Skeletal muscle satellite cell (primary cell): ENCODE data around the gene RASGEF1C.

Source experiments
- H3K27me3 ChIP-seq: 2 replicates; pipeline ENCODE4 v1.7.0; 2013; ENCODE audit warnings: low read length; ENCODE audit not compliant: control insufficient read depth, insufficient read depth
- H3K36me3 ChIP-seq: 2 replicates; pipeline ENCODE4 v1.7.0; 2013; ENCODE audit warnings: mild to moderate bottlenecking, control low read depth, low read length; ENCODE audit not compliant: insufficient read depth
- H3K4me1 ChIP-seq: 2 replicates; pipeline ENCODE4 v1.7.0; 2013; ENCODE audit warnings: low read length; ENCODE audit not compliant: control insufficient read depth, insufficient read depth
- H3K4me2 ChIP-seq: 2 replicates; pipeline ENCODE4 v1.7.0; 2013; ENCODE audit warnings: mild to moderate bottlenecking, low read length
- H3K4me3 ChIP-seq: 2 replicates; pipeline ENCODE4 v1.7.0; 2013; ENCODE audit warnings: low read length
- H3K9ac ChIP-seq: 2 replicates; pipeline ENCODE4 v1.7.0; 2013; ENCODE audit warnings: mild to moderate bottlenecking, low read depth, low read length, moderate library complexity
- H3K9me3 ChIP-seq: replicated peaks from 2 replicates; pipeline ENCODE4 v1.7.0; 2013; ENCODE audit warnings: mild to moderate bottlenecking, control low read depth, low read length

Gene RASGEF1C

DNA sequence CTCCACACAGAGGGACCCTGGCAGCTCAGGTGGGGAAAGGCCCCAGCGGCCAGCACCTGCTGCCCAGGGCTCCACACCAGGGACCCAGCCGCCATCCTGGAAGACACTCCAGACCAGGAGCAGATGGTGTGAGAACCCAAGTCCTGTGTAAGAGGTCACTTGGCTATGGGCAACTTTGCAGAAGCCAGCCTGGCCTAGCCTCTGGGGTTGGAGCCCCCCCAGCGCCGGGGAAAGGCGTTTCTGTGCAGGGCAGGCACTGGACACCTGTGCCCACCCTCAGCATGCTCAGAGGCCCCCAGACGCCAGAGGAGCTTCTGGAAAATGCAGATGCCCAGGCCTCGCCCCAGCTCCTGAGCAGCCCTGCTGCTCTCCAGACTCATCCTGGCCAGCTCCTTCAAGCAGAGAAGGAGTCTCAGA, 34.0 kb downstream of the RASGEF1C start:
- Histone ChIP-seq H3K4me1 (peaks cover 9% of the 10 kb centered on the region), H3K27me3 (peaks cover 30% of the 10 kb centered on the region), H3K9ac (no peak overlapping the region), H3K36me3 (no peaks in the 10 kb centered on the region), H3K4me2 (no peak overlapping the region), H3K9me3 (no peaks in the 10 kb centered on the region), H3K4me3 (no peak overlapping the region)

DNA sequence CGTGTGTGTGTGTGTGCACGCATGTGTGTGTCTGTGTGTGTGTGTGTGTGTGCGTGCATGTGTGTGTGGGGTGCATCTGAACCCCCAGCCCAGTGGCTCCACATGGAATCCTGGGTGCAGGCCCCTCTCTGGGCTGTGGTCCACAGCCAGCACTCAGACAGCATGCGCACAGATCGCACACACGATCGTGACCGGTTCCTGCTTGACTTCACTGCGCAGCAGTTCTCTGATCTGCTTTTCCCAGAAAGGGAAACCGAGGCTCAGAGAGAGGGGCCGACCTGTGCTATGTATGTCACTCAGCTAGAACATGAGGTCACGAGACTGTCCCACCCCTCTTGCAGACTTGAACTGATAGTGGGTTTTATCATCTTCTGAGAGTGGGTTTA, 34.4 kb downstream of the RASGEF1C start:
- no peak overlapping the region for H3K9ac ChIP-seq
- peaks cover 9% of the 10 kb centered on the region for H3K4me1 ChIP-seq
- no peak overlapping the region for H3K4me3 ChIP-seq
- H3K36me3 ChIP-seq = no peaks in the 10 kb centered on the region
- H3K27me3 ChIP-seq = peaks cover 30% of the 10 kb centered on the region
- no peak overlapping the region for H3K4me2 ChIP-seq
- no peaks in the 10 kb centered on the region for H3K9me3 ChIP-seq

DNA sequence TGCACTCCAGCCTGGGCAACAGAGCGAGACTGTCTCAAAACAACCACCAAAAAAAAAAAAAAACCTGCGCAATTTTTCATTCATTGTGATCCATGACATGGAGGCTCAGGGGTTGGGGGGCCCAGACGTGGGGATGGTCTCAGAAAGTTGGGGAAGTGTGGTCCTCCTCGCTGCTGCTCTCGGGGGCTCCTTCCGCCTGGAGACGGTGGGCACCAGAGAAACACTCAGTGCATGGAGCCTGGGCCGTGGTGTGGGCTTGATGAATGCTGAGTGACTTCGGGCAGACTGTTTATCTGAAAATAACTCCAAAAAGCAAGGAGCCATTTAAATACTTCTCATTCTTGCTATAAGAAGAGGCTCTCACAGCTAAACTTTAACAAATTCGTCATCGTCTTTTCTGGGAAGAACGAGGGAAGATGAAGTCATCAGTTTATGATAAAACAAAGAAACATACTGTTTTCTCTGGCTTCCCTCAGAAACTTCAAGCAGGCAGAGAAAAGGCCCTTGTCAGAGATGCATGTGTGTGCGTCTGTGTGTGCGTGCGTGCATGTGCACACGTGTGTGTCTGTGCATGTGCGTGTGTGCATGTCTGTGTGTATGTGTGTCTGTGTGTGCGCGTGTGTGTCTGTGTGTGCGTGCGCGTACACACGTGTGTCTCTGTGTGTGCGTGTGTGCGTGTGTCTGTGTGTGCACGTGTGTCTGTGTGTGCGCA, 35.0 kb downstream of the RASGEF1C start:
- H3K9ac ChIP-seq = no peak overlapping the region
- H3K4me2 ChIP-seq = no peak overlapping the region
- no peak overlapping the region for H3K4me3 ChIP-seq
- H3K9me3 ChIP-seq = no peaks in the 10 kb centered on the region
- H3K36me3 ChIP-seq = no peaks in the 10 kb centered on the region
- H3K27me3 ChIP-seq = peaks cover 25% of the 10 kb centered on the region
- H3K4me1 ChIP-seq = peaks cover 9% of the 10 kb centered on the region

DNA sequence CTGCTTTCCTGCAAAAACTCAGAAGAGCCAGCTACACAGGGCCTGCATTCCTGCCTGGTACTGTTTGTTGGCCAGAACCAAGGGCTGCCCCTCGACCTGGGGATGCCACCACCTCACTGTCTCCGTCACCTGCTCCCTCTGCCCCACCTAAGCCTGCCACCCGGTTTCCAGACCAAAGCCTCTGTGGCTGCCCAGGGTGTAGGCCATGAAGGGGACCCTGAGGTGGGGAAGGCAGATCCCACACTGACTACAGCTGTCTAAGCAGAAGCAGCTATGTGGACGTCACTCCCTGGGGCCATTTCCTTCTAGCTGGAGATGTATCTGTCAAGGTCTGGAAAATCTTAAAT, 35.8 kb downstream of the RASGEF1C start:
- Histone ChIP-seq H3K4me1 (peaks cover 9% of the 10 kb centered on the region), H3K9ac (no peak overlapping the region), H3K9me3 (no peaks in the 10 kb centered on the region), H3K4me3 (no peak overlapping the region), H3K4me2 (no peak overlapping the region), H3K27me3 (peaks cover 26% of the 10 kb centered on the region), H3K36me3 (no peaks in the 10 kb centered on the region)

DNA sequence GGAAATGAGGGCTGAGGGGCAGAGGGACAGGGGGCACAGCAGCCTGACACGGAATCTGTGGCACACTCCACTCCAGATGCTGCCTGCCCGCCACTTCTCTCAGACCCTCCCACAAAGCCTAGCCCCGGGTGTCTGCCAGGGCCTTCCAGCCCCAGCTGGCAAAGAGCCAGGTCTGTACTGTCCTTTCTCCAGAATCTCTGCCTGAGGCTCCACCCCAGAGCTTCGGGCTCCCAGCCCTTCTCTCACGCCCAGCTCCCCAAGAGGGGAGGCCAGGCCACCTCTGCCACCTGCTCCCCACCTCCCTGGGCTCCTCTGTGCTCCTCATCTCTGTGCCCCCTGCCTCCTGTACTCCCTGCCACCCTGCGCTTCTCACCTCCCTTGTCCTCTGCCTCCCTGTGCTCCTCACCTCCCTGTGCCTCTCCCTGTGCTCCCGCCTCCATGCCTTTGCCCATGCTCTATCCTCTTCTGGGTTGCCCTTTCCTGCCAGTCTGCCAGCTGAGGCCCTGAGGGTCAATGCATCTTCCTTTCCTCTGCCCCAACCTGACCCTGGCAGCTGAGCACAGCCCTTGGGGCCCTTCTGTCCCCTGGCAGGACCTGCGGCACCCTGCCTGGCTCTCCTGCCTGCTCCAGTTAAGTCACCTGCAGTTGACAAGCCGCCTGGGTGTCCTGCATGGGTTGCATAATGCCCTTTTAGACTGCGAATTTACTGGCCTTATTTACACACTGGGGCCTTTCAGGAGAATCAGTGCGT, 36.4 kb downstream of the RASGEF1C start:
- Histone ChIP-seq H3K4me2 (no peak overlapping the region), H3K36me3 (no peaks in the 10 kb centered on the region), H3K4me3 (no peak overlapping the region), H3K9me3 (no peaks in the 10 kb centered on the region), H3K27me3 (peaks cover 26% of the 10 kb centered on the region), H3K9ac (no peak overlapping the region), H3K4me1 (peaks cover 8% of the 10 kb centered on the region)

DNA sequence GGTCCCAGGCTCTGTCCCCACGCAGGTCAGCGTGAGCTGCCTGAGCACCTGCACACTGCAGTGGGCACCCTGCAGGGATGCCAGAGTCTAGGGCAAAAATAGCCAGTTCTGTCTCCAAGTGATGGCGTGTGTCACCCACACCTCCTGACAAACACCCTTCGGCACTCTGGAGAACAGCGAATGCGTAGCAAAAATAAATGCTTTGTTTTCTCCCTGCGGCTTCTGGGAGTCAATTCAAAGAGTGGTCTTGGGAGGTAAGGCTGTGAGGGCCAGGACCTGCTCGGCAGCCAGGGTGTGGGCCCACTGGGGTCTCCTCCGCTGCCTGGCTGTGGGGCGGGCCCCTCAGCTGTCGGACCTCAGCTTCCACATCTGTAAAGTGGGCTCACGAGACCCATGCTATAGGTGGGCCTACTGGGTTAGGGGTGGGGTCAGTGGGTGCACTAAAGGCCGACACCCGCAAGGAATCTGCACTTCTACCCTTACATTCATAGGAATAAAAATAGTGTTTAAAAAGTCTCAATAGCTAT, 37.4 kb downstream of the RASGEF1C start:
- no peak overlapping the region for H3K4me2 ChIP-seq
- H3K36me3 ChIP-seq = no peaks in the 10 kb centered on the region
- H3K9ac ChIP-seq = no peak overlapping the region
- peaks cover 26% of the 10 kb centered on the region for H3K27me3 ChIP-seq
- H3K4me3 ChIP-seq = no peak overlapping the region
- no peaks in the 10 kb centered on the region for H3K9me3 ChIP-seq
- no peaks in the 10 kb centered on the region for H3K4me1 ChIP-seq

- H3K9me3 ChIP-seq = no peaks in the 10 kb centered on the region
- H3K9ac ChIP-seq = no peak overlapping the region
- H3K4me2 ChIP-seq = no peak overlapping the region
- H3K4me3 ChIP-seq = no peak overlapping the region
- H3K4me1 ChIP-seq = no peaks in the 10 kb centered on the region
- H3K36me3 ChIP-seq = no peaks in the 10 kb centered on the region
- peaks cover 28% of the 10 kb centered on the region for H3K27me3 ChIP-seq
These were observed 38.0 kb downstream of the RASGEF1C start for GRCh38 chr5:180170810-180171567.

- Histone ChIP-seq H3K4me2 (peak overlapping the region; percentile 37), H3K27me3 (peaks cover 28% of the 10 kb centered on the region), H3K9ac (no peak overlapping the region), H3K9me3 (no peaks in the 10 kb centered on the region), H3K4me3 (no peak overlapping the region), H3K4me1 (no peaks in the 10 kb centered on the region), H3K36me3 (no peaks in the 10 kb centered on the region)
These were observed 38.8 kb downstream of the RASGEF1C start for GRCh38 chr5:180170106-180170809.

GRCh38 chr5:180169248-180170105, 39.5 kb downstream of the RASGEF1C start:
- no peak overlapping the region for H3K4me2 ChIP-seq
- H3K36me3 ChIP-seq = no peaks in the 10 kb centered on the region
- no peaks in the 10 kb centered on the region for H3K4me1 ChIP-seq
- no peak overlapping the region for H3K9ac ChIP-seq
- H3K4me3 ChIP-seq = no peak overlapping the region
- no peaks in the 10 kb centered on the region for H3K9me3 ChIP-seq
- H3K27me3 ChIP-seq = peaks cover 28% of the 10 kb centered on the region

DNA sequence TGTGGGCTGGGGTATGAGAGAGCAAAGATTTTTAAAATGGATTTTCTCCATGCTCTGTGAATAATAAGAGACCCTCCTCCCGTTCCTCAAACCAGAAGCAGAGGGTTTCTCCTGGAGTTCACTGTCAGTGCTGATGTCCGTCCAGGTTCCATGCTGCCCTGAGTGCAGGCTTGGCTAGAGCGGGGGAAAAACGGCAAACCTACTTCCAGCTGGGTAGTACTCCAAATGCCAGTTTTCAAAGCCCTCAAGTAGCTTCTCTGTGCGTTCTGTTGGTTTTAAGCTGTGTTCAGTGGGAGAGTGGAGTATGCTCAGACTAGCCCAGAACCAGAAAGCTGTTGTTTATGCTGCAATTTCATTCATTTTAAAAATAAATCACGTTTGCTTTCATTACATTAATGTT, 40.3 kb downstream of the RASGEF1C start:
- H3K9me3 ChIP-seq = no peaks in the 10 kb centered on the region
- peaks cover 34% of the 10 kb centered on the region for H3K27me3 ChIP-seq
- no peak overlapping the region for H3K4me3 ChIP-seq
- H3K4me2 ChIP-seq = no peak overlapping the region
- no peak overlapping the region for H3K9ac ChIP-seq
- H3K4me1 ChIP-seq = no peaks in the 10 kb centered on the region
- H3K36me3 ChIP-seq = no peaks in the 10 kb centered on the region
